GM23338 (cell line): Measurements from ENCODE around the gene FGGY. TPM values are rescaled to one million over a fixed set of nuclear protein-coding genes. Genes with fewer than 3 reads are reported as not detected.

Source experiments
- ATAC-seq: fragments of 200-7000 bp; cut with Tn5 transposase; 3 replicates; pipeline ENCODE4 v1.9.1; 2020
- DNase-seq: peaks from one replicate; pipeline ENCODE4 v3.0.0-alpha.2; 2015; ENCODE audit warnings: low spot score
- H2AFZ ChIP-seq: fragments of 200-600 bp; sonication (generic); 2 replicates; pipeline ENCODE4 v1.8.0; 2016; ENCODE audit warnings: antibody characterized with exemption, mild to moderate bottlenecking, moderate library complexity
- H3F3A ChIP-seq: fragments of 200-600 bp; sonication (generic); replicated peaks from 2 replicates; pipeline ENCODE4 v1.8.0; 2017; ENCODE audit warnings: antibody characterized with exemption, mixed run types, low read depth
- H3K27ac ChIP-seq: fragments of 200-600 bp; sonication (generic); 2 replicates; pipeline ENCODE4 v1.6.1; 2016; ENCODE audit warnings: low read depth
- H3K27me3 ChIP-seq: fragments of 200-600 bp; sonication (generic); 2 replicates; pipeline ENCODE4 v1.8.0; 2016; ENCODE audit warnings: mild to moderate bottlenecking, mixed run types, moderate library complexity; ENCODE audit not compliant: insufficient read depth
- H3K36me3 ChIP-seq: fragments of 200-600 bp; sonication (generic); 2 replicates; pipeline ENCODE4 v1.8.0; 2016; ENCODE audit warnings: mild to moderate bottlenecking; ENCODE audit not compliant: insufficient read depth
- H3K4me1 ChIP-seq: fragments of 200-600 bp; sonication (generic); 2 replicates; pipeline ENCODE4 v1.8.0; 2016; ENCODE audit warnings: mild to moderate bottlenecking, moderate library complexity; ENCODE audit not compliant: insufficient read depth
- H3K4me2 ChIP-seq: fragments of 200-600 bp; sonication (generic); 2 replicates; pipeline ENCODE4 v1.7.1; 2017; ENCODE audit warnings: mixed run types
- H3K4me3 ChIP-seq: fragments of 200-600 bp; sonication (generic); 2 replicates; pipeline ENCODE4 v1.6.1; 2016; ENCODE audit warnings: mixed run types
- H3K79me2 ChIP-seq: fragments of 200-600 bp; sonication (generic); replicated peaks from 2 replicates; pipeline ENCODE4 v1.8.0; 2017; ENCODE audit warnings: mild to moderate bottlenecking; ENCODE audit not compliant: insufficient read depth
- H3K9me2 ChIP-seq: fragments of 200-600 bp; sonication (generic); 2 replicates; pipeline ENCODE4 v1.8.0; 2017; ENCODE audit not compliant: insufficient read depth
- H4K20me1 ChIP-seq: fragments of 200-600 bp; sonication (generic); replicated peaks from 2 replicates; pipeline ENCODE4 v1.8.0; 2017; ENCODE audit warnings: mild to moderate bottlenecking; ENCODE audit not compliant: insufficient read depth
- H3K27ac Mint-ChIP-seq: 2 replicates; pipeline ENCODE4 v1.8.0; 2020; ENCODE audit warnings: inconsistent platforms, mild to moderate bottlenecking, moderate library complexity, mixed read lengths
- H3K27me3 Mint-ChIP-seq: 3 replicates; pipeline ENCODE4 v1.8.0; 2022; ENCODE audit warnings: low read depth, mild to moderate bottlenecking, moderate library complexity, mixed read lengths, inconsistent platforms; ENCODE audit not compliant: insufficient read depth, poor library complexity
- H3K36me3 Mint-ChIP-seq: 3 replicates; pipeline ENCODE4 v1.8.0; 2021; ENCODE audit warnings: low read depth, mild to moderate bottlenecking, inconsistent platforms, moderate library complexity, mixed read lengths
- H3K4me1 Mint-ChIP-seq: 3 replicates; pipeline ENCODE4 v1.8.0; 2020; ENCODE audit warnings: mild to moderate bottlenecking, inconsistent platforms, mixed read lengths
- H3K4me3 Mint-ChIP-seq: 3 replicates; pipeline ENCODE4 v1.8.0; 2021; ENCODE audit warnings: moderate library complexity, mild to moderate bottlenecking, inconsistent platforms, mixed read lengths
- H3K9me3 Mint-ChIP-seq: 3 replicates; pipeline ENCODE4 v1.8.0; 2020; ENCODE audit warnings: moderate library complexity, mild to moderate bottlenecking, inconsistent platforms, mixed read lengths
- CREB1 ChIP-seq: fragments of 250-450 bp; sonication (Bioruptor Pico); IDR thresholded peaks from 2 replicates; pipeline ENCODE4 v1.5.0; 2020; ENCODE audit warnings: low read depth, mild to moderate bottlenecking, moderate library complexity
- CTCF ChIP-seq, 2 experiments: fragments of 200-600 bp in 1 of 2; sonication (generic) in 1 of 2; conservative IDR thresholded peaks; 2 replicates each; pipeline versions ENCODE4 v1.5.1 to v1.6.1; 2016 to 2017; ENCODE audit warnings: antibody characterized with exemption in 2 of 2, low read depth in 2 of 2, mild to moderate bottlenecking in 2 of 2, moderate library complexity in 1 of 2
- ETS1 ChIP-seq: IDR thresholded peaks from 2 replicates; pipeline ENCODE4 v1.6.1; 2016; ENCODE audit warnings: antibody characterized with exemption
- EZH2 ChIP-seq: fragments of 200-600 bp; sonication (generic); IDR thresholded peaks from one replicate; pipeline ENCODE4 v1.8.0; 2017; ENCODE audit warnings: antibody characterized with exemption, mild to moderate bottlenecking, low read depth; ENCODE audit not compliant: unreplicated experiment
- EZH2phosphoT487 ChIP-seq: fragments of 200-600 bp; sonication (generic); IDR thresholded peaks from one replicate; pipeline ENCODE4 v1.8.1; 2018; ENCODE audit warnings: antibody characterized with exemption; ENCODE audit not compliant: unreplicated experiment
- JUNB ChIP-seq: IDR thresholded peaks from one replicate; pipeline ENCODE4 v1.6.1; 2016; ENCODE audit warnings: antibody characterized with exemption; ENCODE audit not compliant: unreplicated experiment
- POLR2AphosphoS5 ChIP-seq: IDR thresholded peaks from 2 replicates; pipeline ENCODE4 v1.6.1; 2016; ENCODE audit warnings: antibody characterized with exemption, low read depth
- REST ChIP-seq: IDR thresholded peaks from one replicate; pipeline ENCODE4 v1.6.1; 2018; ENCODE audit warnings: antibody characterized with exemption; ENCODE audit not compliant: unreplicated experiment
- ZNF462 ChIP-seq: fragments of 250-450 bp; sonication (Bioruptor Pico); IDR thresholded peaks from 2 replicates; pipeline ENCODE4 v1.5.0; 2020; ENCODE audit warnings: mild to moderate bottlenecking, moderate library complexity
- polyA plus RNA-seq: library from polyadenylated mRNA; unstranded; fragments of >200 nt; fragmentation: Nextera tagmentation; extraction: Ambion mirVana; gene quantifications from 2 replicates; pipeline ENCODE4 v1.2.1, GENCODE V29; 2016
- total RNA-seq: library from RNA; depleted of rRNA; stranded (reverse); fragments of >200 nt; shearing (Covaris generic); gene quantifications from 2 replicates; pipeline ENCODE4 v1.2.3, GENCODE V29; 2014

The FGGY gene
- total and polyA plus RNA-seq, 2 experiments from 2014 or later, result 10.9 to 21.4 TPM

GRCh38 chr1:59523745-59524450 is 227.0 kb downstream of the FGGY start:
- Histone ChIP-seq H3K4me2 (no peak overlapping the region), H2AFZ (no peak overlapping the region), H3K36me3 (no peaks in the 10 kb centered on the region), H4K20me1 (no peaks in the 10 kb centered on the region), H3K27me3 (no peaks in the 10 kb centered on the region), H3K79me2 (no peaks in the 10 kb centered on the region), H3K4me1 (no peaks in the 10 kb centered on the region), H3F3A (no peaks in the 10 kb centered on the region), H3K27ac (no peak overlapping the region), H3K9me2 (no peaks in the 10 kb centered on the region), H3K4me3 (no peak overlapping the region)
- no peak overlapping the region for H3K27ac Mint-ChIP-seq
- H3K27me3 Mint-ChIP-seq, result no peaks in the 10 kb centered on the region
- ATAC-seq (no peak), DNase-seq (no peak)
- no peak for TF ChIP-seq POLR2AphosphoS5
- TF ChIP-seq REST, result no peak
- TF ChIP-seq ETS1, result no peak
- no peak for TF ChIP-seq EZH2
- no peak for TF ChIP-seq EZH2phosphoT487
- TF ChIP-seq CREB1 (CRISPR knock-in tag), result no peak
- TF ChIP-seq JUNB, result no peak
- TF ChIP-seq CTCF (conservative IDR thresholded peaks at IDR 0.05; ENCODE audit: low read depth in 2 of 2), result no peak
- no peak for TF ChIP-seq ZNF462 (CRISPR knock-in tag)
- no peaks in the 10 kb centered on the region for H3K9me3 Mint-ChIP-seq
- no peak overlapping the region for H3K4me3 Mint-ChIP-seq
- H3K36me3 Mint-ChIP-seq, result no peaks in the 10 kb centered on the region
- no peaks in the 10 kb centered on the region; the same call in 2 of the 3 replicates for H3K4me1 Mint-ChIP-seq
